Spleen (tissue), 11 donors: ENCODE results near the gene EML2. TPM values are rescaled to one million over a fixed set of nuclear protein-coding genes. Genes with fewer than 3 reads are reported as not detected.
A peak's percentile ranks its signal among the peaks of the same experiment; 100 is the strongest.

Experiments used
- DNase-seq: peaks from one replicate; pipeline ENCODE4 v3.0.0-alpha.2; 2020
- H3K27ac ChIP-seq, 8 donors: fragments of 200-600 bp; sonication (generic) in 7 of 8; 1 replicate in 4 of 8; 2 replicates in 4 of 8; pipeline versions ENCODE4 v1.5.0 to v1.8.0; 2016 to 2021; ENCODE audit warnings: inconsistent platforms in 4 of 8, mild to moderate bottlenecking in 4 of 8, moderate library complexity in 1 of 8
- H3K27me3 ChIP-seq, 7 donors: fragments of 200-600 bp; sonication (generic) in 6 of 7; replicated peaks in 1 of 7; 1 replicate in 4 of 7; 2 replicates in 3 of 7; pipeline versions ENCODE4 v1.5.0 to v1.8.0; 2016 to 2021; ENCODE audit warnings: inconsistent platforms in 3 of 7, mild to moderate bottlenecking in 1 of 7
- H3K36me3 ChIP-seq, 6 donors: fragments of 200-600 bp; sonication (generic) in 5 of 6; 1 replicate in 4 of 6; 2 replicates in 2 of 6; pipeline versions ENCODE4 v1.5.0 to v1.8.0; 2016 to 2021; ENCODE audit warnings: inconsistent platforms in 2 of 6
- H3K4me1 ChIP-seq, 6 donors: fragments of 200-600 bp; sonication (generic) in 5 of 6; 1 replicate in 3 of 6; 2 replicates in 3 of 6; pipeline versions ENCODE4 v1.5.0 to v1.8.0; 2016 to 2021; ENCODE audit warnings: inconsistent platforms in 3 of 6
- H3K4me3 ChIP-seq, 8 donors: fragments of 200-600 bp; sonication (generic) in 7 of 8; 1 replicate in 4 of 8; 2 replicates in 4 of 8; pipeline versions ENCODE4 v1.5.0 to v1.8.0; 2016 to 2021; ENCODE audit warnings: inconsistent platforms in 4 of 8, mild to moderate bottlenecking in 4 of 8, moderate library complexity in 2 of 8
- H3K9me3 ChIP-seq, 8 donors: fragments of 200-600 bp; sonication (generic) in 7 of 8; 1 replicate in 4 of 8; 2 replicates in 4 of 8; pipeline versions ENCODE4 v1.5.0 to v1.8.0; 2016 to 2021; ENCODE audit warnings: inconsistent platforms in 4 of 8
- CTCF ChIP-seq, 11 experiments: fragments of 200-600 bp in 7 of 11; fragments of 450-650 bp in 4 of 11; sonication (generic) in 4 of 11; IDR thresholded peaks in 8 of 11; conservative IDR thresholded peaks in 3 of 11; 1 replicate in 7 of 11; 2 replicates in 4 of 11; pipeline versions ENCODE4 v1.4.0 to v1.8.0; 2016 to 2021; ENCODE audit warnings: antibody characterized with exemption in 11 of 11, inconsistent platforms in 4 of 11, mild to moderate bottlenecking in 1 of 11
- POLR2A ChIP-seq, 3 donors: fragments of 450-650 bp; IDR thresholded peaks; one replicate each; pipeline ENCODE4 v1.5.1; 2017; ENCODE audit warnings: antibody characterized with exemption in 3 of 3, mild to moderate bottlenecking in 1 of 3
- POLR2AphosphoS5 ChIP-seq, 3 donors: sonication (generic); formaldehyde crosslinking; IDR thresholded peaks; one replicate each; pipeline ENCODE4 v1.5.1; 2017; ENCODE audit warnings: antibody characterized with exemption in 3 of 3
- WGBS, 5 donors: extraction: QIAGEN DNeasy Blood & Tissue Kit in 3 of 5; methylation state at CpG; one replicate each; pipeline versions ENCODE4 v1.1.5 to v1.1.7; 2013 to 2018; 5-methylcytosine and 5-hydroxymethylcytosine counted together
- intact Hi-C: fragments of 100-400 bp; cut with DNase I; formaldehyde crosslinking; loops from one replicate; pipeline ENCODE4 v1.15.0; 2023; ENCODE audit warnings: low total_unique reads
- polyA plus RNA-seq, 3 donors: library from polyadenylated mRNA; stranded (reverse); fragments of 200-250 nt; gene quantifications; one replicate each; pipeline ENCODE4 v1.2.1, GENCODE V29; 2013
- total RNA-seq, 7 donors: library from RNA; depleted of rRNA in 3 of 7; stranded (reverse); fragments of >200 nt in 3 of 7; fragmentation: NEBNext Ultra II Directional in 4 of 7; extraction: Animal tissue kit (Norgen Biotek cat#: 25700) in 4 of 7; gene quantifications; one replicate each; pipeline versions ENCODE4 v1.1.0 to v1.2.1, GENCODE V29; 2016 to 2021
- donor health status: healthy with polysubstance abuse.
- donor health status: DM: no; HTN: no; CAD: no; lungs with moderate emphysema.
- donor health status: DM: no; HTN: no; CAD: no.
- donor health status: Bipolar disorder and iron deficiency.
- donor health status: healthy.
- donor health status: DM: no; HTN: no; CAD: no.
- donor health status: DM: yes; HTN: yes; CAD: no.

Gene EML2
- total and polyA plus RNA-seq, 10 donors, result 27.1 to 60.6 (median 40.4) TPM

DNA sequence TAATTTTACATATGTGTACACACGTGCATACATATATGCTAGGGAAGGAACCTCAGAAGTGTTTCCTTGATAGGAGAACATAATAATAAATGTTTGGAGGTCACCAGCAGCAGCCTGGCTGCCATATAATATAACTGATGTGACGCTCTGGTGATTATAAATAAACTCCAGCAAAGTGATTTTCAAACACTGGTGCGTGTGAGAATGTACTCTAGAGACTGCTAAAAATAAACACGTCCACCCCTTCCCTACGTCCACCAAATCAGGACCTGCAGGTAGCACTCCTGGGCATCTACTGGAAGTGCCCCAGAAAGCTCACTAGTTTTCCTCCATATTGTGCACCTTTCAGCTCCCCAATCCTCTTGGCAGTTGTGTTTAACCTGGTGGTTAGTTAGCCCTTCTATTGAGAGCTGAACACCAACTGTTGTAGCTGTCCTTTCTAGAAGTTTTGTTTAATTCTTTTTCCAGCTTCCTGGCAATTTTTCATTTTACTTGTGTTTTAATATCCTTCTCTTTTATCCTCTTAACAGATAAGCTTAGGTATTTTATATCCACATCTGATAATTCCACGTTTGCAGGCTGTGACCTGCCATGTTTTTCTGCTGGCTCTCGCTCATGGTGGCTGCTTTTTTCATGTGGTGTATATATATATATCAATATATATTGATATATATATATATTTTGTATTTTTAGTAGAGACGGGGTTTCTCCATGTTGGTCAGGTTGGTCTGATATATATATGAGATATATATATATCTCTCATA lies 67.6 kb downstream of the EML2 start:
- no peak overlapping the region for H3K27ac ChIP-seq
- 90 to 92% (median 91%) methylated on average over 8 of the region's 8 CpGs for WGBS, 5 donors
- peaks cover 0 to 13% (median 1%) of the 10 kb centered on the region in 6 donors for H3K36me3 ChIP-seq
- intact Hi-C loops, result no loop called here
- no peak for DNase-seq
- no peak for TF ChIP-seq CTCF (IDR thresholded peaks at IDR 0.05 in 8 of 11, conservative IDR thresholded peaks at IDR 0.05 in 3 of 11)
- TF ChIP-seq POLR2AphosphoS5 (IDR thresholded peaks at IDR 0.05), result no peak
- no peak for TF ChIP-seq POLR2A (IDR thresholded peaks at IDR 0.05)
- H3K9me3 ChIP-seq, result no peaks in the 10 kb centered on the region
- no peaks in the 10 kb centered on the region for H3K27me3 ChIP-seq
- peaks cover 0 to 26% (median 9%) of the 10 kb centered on the region in 6 donors for H3K4me1 ChIP-seq
- no peak overlapping the region for H3K4me3 ChIP-seq

DNA sequence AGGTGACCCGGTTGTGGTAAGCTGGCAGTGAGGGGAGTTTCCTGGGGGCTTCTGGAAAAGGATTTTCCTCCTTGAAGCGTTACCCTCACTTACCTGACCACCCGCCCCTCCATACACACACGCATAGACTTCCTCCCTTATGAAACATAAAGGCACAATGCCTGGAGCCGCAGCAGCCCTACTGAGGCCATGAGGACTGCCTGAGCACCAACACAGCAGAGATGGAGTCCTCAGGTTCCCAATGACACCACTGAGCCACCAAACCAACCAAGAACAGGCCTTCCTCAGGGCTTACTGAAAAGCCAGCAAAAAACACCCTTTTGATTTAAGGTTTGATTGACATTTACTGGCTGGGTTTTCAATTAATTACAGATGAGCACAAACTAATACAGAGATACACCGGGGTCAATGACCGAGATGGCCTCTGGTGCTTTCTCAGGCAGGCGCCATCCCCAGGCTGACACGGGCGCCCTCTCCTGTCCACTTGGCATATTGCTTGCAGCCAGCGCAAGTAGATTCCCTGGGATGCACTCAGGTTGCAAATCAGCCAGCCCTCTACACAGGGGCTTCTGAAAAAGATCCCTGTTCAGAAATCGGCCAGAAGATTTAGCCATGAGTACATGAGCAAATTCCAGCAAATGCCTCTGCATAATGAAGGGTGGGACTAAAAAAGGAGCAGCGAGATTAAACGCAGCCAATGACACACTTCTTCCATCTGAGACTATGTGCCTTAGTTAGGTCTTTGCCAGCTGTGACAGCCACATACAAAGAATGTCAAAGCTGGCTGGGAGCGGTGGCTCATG lies 69.4 kb downstream of the EML2 start:
- peaks cover 0 to 22% (median 11%) of the 10 kb centered on the region in 6 donors for H3K4me1 ChIP-seq
- no peaks in the 10 kb centered on the region for H3K9me3 ChIP-seq
- TF ChIP-seq POLR2A (IDR thresholded peaks at IDR 0.05), result no peak
- TF ChIP-seq POLR2AphosphoS5 (IDR thresholded peaks at IDR 0.05), result peak in 2 of 3 donors; percentile 49 to 57
- peak; percentile 17 to 86 (median 80) for TF ChIP-seq CTCF (IDR thresholded peaks at IDR 0.05 in 8 of 11, conservative IDR thresholded peaks at IDR 0.05 in 3 of 11)
- intact Hi-C loops, result no loop called here
- WGBS, 5 donors, result 64 to 73% (median 67%) methylated on average over 15 of the region's 15 CpGs
- peaks cover 0 to 13% (median 1%) of the 10 kb centered on the region in 6 donors for H3K36me3 ChIP-seq
- no peak overlapping the region for H3K4me3 ChIP-seq
- H3K27ac ChIP-seq, result peak overlapping the region in 1 of 8 donors; percentile 7
- no peaks in the 10 kb centered on the region for H3K27me3 ChIP-seq
- peak; percentile 89 for DNase-seq

DNA sequence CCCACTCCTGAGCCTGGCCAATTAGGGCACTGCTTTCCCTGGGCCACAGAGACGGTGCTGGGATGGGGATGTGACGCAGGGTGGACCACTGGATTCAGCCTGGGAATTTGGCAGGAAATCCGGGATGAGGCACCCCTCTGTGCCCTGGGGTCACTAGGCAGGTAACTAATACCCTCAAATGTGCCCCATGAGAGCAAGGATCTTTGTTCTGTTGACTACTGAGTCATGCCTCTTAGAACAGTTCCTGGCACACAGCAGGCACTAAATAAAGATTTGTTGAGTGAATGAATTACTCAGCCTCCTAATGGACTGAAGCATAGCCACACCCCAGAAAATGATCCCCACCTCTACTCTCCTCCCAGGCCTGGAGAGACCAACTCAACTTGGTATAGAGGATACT lies 70.5 kb downstream of the EML2 start:
- Histone ChIP-seq H3K4me3 (no peak overlapping the region), H3K36me3 (peaks cover 0 to 13% (median 1%) of the 10 kb centered on the region in 6 donors), H3K27ac (no peak overlapping the region), H3K27me3 (no peaks in the 10 kb centered on the region), H3K4me1 (peaks cover 0 to 29% (median 20%) of the 10 kb centered on the region in 6 donors), H3K9me3 (no peaks in the 10 kb centered on the region)
- intact Hi-C loops, result no loop called here
- TF ChIP-seq CTCF (IDR thresholded peaks at IDR 0.05 in 8 of 11, conservative IDR thresholded peaks at IDR 0.05 in 3 of 11) (no peak), POLR2AphosphoS5 (IDR thresholded peaks at IDR 0.05) (no peak), POLR2A (IDR thresholded peaks at IDR 0.05) (no peak)
- 84 to 94% (median 85%) methylated on average over 3 of the region's 3 CpGs for WGBS, 5 donors
- DNase-seq, result no peak

DNA sequence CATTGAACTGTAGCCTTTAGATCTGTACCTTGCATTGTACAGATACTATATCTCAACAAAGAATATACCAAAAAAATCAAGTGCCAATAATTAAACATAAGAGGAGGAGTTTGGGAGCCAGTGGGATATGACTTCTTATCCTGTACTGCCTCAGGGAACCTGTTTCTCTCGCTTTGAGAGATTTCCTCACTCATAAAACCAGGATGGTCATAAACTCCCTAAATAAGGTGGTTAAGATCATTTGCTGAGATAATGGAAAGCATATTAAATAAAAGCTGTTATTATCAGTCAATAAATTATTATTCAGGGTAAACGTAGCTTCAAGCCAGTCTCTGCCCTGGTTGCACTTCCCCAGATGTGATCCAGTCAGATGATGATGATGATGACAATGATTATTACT lies 71.6 kb downstream of the EML2 start:
- DNase-seq, result no peak
- Histone ChIP-seq H3K27ac (no peak overlapping the region), H3K27me3 (no peaks in the 10 kb centered on the region), H3K9me3 (no peaks in the 10 kb centered on the region), H3K36me3 (peaks cover 0 to 9% (median 0%) of the 10 kb centered on the region in 6 donors), H3K4me3 (no peak overlapping the region), H3K4me1 (peaks cover 0 to 40% (median 31%) of the 10 kb centered on the region in 6 donors)
- TF ChIP-seq POLR2A (IDR thresholded peaks at IDR 0.05) (no peak), POLR2AphosphoS5 (IDR thresholded peaks at IDR 0.05) (no peak), CTCF (IDR thresholded peaks at IDR 0.05 in 8 of 11, conservative IDR thresholded peaks at IDR 0.05 in 3 of 11) (no peak)
- intact Hi-C loops, result no loop called here
- 81 to 96% (median 92%) methylated on average over 2 of the region's 2 CpGs for WGBS, 5 donors
